Measurements from ENCODE around the gene FAM168A.

The FAM168A gene

DNA sequence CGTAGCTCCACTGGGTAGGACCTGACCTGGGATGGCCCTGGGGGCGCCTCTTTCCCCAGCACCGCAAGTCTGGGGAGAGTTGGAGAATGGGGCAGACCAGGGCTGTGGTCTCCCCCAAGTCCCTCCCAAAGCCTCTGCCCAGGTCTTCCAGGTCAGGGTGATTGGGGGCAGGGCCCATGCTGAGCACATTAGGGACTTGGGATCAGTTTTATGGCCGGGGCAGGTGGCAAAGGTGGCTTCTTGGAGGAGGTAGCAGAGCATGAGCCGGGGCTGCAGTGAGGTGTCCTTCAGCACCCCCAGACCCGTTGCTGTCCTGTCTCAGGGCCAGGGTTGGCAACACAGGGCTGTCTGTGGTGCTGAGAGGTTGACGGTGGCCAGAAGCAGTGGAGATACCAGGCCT lies 215.7 kb downstream of the FAM168A start:
- TF ChIP-seq, protein P1, sequence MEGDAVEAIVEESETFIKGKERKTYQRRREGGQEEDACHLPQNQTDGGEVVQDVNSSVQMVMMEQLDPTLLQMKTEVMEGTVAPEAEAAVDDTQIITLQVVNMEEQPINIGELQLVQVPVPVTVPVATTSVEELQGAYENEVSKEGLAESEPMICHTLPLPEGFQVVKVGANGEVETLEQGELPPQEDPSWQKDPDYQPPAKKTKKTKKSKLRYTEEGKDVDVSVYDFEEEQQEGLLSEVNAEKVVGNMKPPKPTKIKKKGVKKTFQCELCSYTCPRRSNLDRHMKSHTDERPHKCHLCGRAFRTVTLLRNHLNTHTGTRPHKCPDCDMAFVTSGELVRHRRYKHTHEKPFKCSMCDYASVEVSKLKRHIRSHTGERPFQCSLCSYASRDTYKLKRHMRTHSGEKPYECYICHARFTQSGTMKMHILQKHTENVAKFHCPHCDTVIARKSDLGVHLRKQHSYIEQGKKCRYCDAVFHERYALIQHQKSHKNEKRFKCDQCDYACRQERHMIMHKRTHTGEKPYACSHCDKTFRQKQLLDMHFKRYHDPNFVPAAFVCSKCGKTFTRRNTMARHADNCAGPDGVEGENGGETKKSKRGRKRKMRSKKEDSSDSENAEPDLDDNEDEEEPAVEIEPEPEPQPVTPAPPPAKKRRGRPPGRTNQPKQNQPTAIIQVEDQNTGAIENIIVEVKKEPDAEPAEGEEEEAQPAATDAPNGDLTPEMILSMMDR (IDR thresholded peaks at IDR 0.05), result no peak
- H3K27ac ChIP-seq, result peak overlapping the region; percentile 99
- peaks cover 99 to 100% of the 10 kb centered on the region in 2 experiments for H3K4me1 ChIP-seq (ENCODE audit: control insufficient read depth in 1 of 2, insufficient read depth in 1 of 2, low read depth in 1 of 2, low read length in 1 of 2)
- no peaks in the 10 kb centered on the region for H3K27me3 ChIP-seq
- H3K36me3 ChIP-seq, result peaks cover 23% of the 10 kb centered on the region
- H3K4me3 ChIP-seq (ENCODE audit: low read depth in 1 of 2, low read length in 1 of 2), result peak overlapping the region; percentile 80 to 96
- H3K9me3 ChIP-seq, result no peaks in the 10 kb centered on the region

DNA sequence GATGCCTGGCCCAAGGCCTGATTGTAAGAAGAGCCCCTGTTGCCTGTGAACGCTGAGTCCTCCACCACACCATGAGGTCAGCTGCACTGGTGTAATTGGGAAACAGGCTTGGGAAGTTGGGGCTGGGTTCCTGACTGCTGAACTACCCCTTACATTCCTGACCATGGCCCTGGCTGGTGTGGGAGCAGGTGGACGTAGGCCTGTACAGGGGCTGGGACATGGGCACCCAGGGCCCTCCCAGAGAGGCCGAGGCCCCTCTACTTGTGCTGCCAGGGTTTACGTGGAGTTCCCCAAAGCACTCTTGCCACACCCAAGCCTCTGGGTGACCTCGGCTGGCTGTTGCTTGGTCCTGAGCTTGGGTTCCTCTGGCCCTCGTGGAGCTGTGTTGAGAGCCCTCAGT lies 216.3 kb downstream of the FAM168A start:
- Histone ChIP-seq H3K4me1 (ENCODE audit: control insufficient read depth in 1 of 2, insufficient read depth in 1 of 2, low read depth in 1 of 2, low read length in 1 of 2) (peaks cover 93 to 95% of the 10 kb centered on the region in 2 experiments), H3K4me3 (ENCODE audit: low read depth in 1 of 2, low read length in 1 of 2) (peak overlapping the region; percentile 80 to 96), H3K27me3 (no peaks in the 10 kb centered on the region), H3K9me3 (no peaks in the 10 kb centered on the region), H3K27ac (peak overlapping the region; percentile 99), H3K36me3 (peaks cover 23% of the 10 kb centered on the region)
- TF ChIP-seq, protein P1 (IDR thresholded peaks at IDR 0.05), result no peak

DNA sequence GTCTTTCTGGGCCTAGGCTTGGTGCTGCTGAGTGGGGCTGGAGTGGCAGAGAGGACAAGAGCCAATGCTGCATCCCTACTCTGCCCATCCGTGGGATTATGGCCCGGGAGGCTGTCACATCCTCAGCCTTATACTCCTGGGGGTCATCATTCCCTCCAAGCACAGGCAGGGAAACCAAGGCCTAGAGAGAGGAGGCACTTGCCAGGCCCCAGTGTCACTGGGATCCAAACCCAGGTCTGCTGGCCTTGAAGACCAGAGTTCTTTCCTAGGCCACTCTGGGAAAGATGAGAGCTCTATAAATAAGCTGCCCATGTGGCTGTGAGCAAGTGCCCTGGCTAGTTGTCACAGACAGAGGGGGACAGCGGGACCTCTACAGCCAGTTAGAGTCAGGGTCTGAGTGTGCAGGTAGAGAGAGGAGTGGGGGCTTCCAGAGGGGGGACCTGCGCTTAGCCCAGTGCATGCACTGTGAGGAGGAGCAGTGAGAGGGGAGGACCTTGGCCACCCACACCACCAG lies 217.0 kb downstream of the FAM168A start:
- Histone ChIP-seq H3K4me3 (ENCODE audit: low read depth in 1 of 2, low read length in 1 of 2) (peak overlapping the region; percentile 80 to 96), H3K27me3 (no peaks in the 10 kb centered on the region), H3K4me1 (ENCODE audit: control insufficient read depth in 1 of 2, insufficient read depth in 1 of 2, low read depth in 1 of 2, low read length in 1 of 2) (peaks cover 88 to 89% of the 10 kb centered on the region in 2 experiments), H3K9me3 (no peaks in the 10 kb centered on the region), H3K27ac (peak overlapping the region; percentile 99), H3K36me3 (peaks cover 23% of the 10 kb centered on the region)
- TF ChIP-seq, protein P1 (IDR thresholded peaks at IDR 0.05), result no peak

DNA sequence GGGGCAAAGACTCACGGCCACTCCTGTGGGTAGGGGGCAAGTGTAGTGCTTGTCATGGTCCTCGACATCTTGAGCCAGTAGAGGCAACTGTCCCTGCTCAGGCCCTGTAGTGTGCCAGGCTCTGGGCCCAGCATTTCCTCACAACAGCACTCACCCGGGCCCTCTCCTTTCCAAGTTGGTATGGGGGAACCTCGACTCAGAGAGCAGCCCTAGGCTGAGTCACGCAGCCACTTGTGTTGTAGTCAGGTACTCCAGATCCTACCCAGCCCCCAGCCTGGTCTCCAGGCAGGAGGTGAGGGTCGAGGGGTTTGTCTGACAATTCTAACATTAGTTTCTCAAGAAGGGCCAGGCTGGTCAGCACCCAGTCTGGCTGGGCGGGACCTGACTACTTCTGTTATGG lies 217.6 kb downstream of the FAM168A start:
- no peaks in the 10 kb centered on the region for H3K27me3 ChIP-seq
- H3K27ac ChIP-seq, result peak overlapping the region; percentile 99
- H3K36me3 ChIP-seq, result peaks cover 23% of the 10 kb centered on the region
- H3K4me3 ChIP-seq (ENCODE audit: low read depth in 1 of 2, low read length in 1 of 2), result peak overlapping the region; percentile 80 to 96
- TF ChIP-seq, protein P1 (IDR thresholded peaks at IDR 0.05), result no peak
- H3K4me1 ChIP-seq (ENCODE audit: control insufficient read depth in 1 of 2, insufficient read depth in 1 of 2, low read depth in 1 of 2, low read length in 1 of 2), result peaks cover 88 to 89% of the 10 kb centered on the region in 2 experiments
- no peaks in the 10 kb centered on the region for H3K9me3 ChIP-seq

DNA sequence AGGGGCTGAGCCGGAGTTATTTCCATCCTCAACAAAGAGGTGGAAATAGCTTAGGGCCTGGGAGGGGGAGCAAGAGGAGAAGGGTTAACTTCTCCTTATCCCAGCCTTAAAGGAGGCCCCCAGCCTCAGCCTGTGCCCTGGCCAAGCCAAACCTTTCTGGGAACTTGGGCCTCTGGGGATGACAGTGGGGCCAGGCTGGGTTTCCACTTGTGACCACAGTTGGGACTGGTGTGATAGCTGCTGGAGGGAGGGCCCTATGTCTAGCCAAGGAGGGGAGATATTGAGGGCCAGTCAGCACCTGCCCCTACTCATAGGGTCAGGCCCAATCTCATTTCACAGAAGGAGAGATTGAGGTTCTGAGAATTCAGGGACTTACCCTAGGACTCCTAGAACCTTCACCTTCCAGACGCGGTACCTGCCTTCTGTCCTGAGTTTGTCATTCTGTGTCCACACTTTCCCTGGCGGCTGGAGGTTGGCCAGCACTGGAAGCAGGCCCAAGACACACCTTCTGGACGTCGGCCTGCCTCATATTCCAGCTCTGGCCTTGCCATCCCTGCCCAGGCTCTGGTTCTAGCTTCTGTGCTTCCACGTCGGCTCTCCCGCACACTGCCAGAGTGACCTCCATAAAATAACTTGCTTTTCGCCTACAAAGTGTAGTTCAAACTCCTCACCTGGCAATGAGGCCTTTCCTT lies 218.6 kb downstream of the FAM168A start:
- Histone ChIP-seq H3K36me3 (peaks cover 17% of the 10 kb centered on the region), H3K4me1 (ENCODE audit: control insufficient read depth in 1 of 2, insufficient read depth in 1 of 2, low read depth in 1 of 2, low read length in 1 of 2) (peaks cover 78 to 80% of the 10 kb centered on the region in 2 experiments), H3K4me3 (ENCODE audit: low read depth in 1 of 2, low read length in 1 of 2) (peak overlapping the region; percentile 96 to 98), H3K9me3 (no peaks in the 10 kb centered on the region), H3K27ac (peak overlapping the region; percentile 99), H3K27me3 (no peaks in the 10 kb centered on the region)
- TF ChIP-seq, protein P1 (IDR thresholded peaks at IDR 0.05), result no peak
